GM18498 (cell line): ENCODE data around the gene BCL2L1.

Experiments
- ATAC-seq: cut with Tn5 transposase; IDR thresholded peaks from one replicate; pipeline ENCODE4 v1.9.1; 2021; ENCODE audit warnings: mild to moderate bottlenecking, moderate library complexity; ENCODE audit not compliant: unreplicated experiment

The BCL2L1 gene

DNA sequence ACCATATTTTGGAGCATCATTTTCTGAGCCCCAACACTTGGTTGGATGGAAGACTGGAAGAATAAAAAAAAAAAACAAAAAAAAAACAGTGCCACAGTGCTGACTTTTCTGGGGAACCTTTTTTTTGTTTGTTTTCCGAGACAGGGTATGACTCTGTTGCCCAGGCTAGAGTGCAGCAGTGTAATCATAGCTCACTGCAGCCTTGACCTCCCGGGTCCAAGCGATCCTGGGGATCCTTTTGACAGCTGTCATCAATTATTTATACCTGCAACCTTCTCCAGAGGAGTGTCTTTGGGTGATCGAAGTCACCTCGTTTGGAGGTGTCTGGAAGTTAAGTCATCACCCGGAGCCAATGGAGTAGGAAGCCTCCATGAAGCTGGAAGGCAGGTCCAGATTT lies 8.7 kb upstream of the BCL2L1 start:
- ATAC-seq = no peak

DNA sequence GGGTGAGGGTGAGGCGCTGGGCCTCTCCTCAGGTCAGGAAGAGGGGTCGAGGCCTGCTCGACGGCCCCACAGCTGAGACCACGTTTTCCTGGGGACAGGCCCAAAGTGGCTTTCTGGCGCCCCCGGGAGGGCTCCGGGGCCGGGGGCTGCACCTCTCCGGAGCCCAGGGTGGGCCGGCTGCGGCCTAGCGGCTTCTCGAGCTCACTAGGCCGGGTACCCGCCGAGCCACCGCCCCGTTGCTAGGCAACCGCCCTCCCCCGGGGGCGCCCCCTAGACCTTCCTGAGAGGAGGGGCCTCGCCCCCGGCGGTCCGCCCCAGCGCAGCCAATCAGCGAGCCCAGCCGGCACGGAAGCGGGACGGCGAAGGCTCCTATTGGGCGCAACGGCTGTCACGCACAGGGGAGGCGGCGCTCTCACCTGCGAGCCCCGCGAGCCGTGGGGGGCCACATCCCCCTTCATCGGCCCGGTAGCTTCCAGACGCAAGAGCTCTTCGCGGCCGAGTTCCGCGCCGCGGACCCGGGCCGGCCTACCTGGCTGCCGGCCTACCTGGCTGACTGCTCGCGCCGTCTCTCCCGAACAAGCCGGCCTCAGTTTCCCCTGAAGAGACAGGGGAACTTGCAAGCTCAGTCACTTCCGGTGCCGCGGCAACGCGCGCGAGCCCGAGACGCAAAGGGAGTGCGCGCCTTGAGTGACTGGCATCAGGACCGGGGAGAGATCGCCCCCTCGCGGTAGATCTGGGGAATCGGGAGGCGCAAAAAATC lies 831 bp upstream of the BCL2L1 start:
- ATAC-seq = peak; percentile 91

DNA sequence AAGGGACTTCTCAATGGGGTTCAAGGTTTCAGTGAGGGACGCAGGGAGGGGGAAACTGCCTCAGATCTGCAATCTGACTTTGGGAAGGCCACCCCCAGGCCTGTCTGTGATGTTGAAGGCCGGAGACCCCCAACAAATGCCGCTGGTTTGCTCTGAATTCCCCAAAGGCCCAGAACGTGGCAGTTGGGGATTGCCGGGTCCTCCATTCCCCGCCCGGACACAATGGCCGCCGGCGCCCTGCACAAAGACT lies 326 bp upstream of the BCL2L1 start:
- no peak for ATAC-seq

DNA sequence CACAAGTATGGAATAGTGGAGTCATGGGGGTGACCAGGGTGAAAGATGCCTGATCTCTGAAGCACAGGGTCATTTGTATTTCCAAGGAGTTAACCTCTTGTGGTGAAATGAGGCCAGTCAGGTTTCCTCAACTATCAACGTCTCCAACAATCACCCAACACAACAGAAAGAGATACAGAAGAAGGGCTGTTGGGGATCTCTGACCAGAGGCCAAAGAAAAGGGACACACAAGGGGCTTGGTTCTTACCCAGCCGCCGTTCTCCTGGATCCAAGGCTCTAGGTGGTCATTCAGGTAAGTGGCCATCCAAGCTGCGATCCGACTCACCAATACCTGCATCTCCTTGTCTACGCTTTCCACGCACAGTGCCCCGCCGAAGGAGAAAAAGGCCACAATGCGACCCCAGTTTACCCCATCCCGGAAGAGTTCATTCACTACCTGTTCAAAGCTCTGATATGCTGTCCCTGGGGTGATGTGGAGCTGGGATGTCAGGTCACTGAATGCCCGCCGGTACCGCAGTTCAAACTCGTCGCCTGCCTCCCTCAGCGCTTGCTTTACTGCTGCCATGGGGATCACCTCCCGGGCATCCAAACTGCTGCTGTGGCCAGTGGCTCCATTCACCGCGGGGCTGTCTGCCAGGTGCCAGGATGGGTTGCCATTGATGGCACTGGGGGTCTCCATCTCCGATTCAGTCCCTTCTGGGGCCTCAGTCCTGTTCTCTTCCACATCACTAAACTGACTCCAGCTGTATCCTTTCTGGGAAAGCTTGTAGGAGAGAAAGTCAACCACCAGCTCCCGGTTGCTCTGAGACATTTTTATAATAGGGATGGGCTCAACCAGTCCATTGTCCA lies 1.0 kb downstream of the BCL2L1 start:
- no peak for ATAC-seq

DNA sequence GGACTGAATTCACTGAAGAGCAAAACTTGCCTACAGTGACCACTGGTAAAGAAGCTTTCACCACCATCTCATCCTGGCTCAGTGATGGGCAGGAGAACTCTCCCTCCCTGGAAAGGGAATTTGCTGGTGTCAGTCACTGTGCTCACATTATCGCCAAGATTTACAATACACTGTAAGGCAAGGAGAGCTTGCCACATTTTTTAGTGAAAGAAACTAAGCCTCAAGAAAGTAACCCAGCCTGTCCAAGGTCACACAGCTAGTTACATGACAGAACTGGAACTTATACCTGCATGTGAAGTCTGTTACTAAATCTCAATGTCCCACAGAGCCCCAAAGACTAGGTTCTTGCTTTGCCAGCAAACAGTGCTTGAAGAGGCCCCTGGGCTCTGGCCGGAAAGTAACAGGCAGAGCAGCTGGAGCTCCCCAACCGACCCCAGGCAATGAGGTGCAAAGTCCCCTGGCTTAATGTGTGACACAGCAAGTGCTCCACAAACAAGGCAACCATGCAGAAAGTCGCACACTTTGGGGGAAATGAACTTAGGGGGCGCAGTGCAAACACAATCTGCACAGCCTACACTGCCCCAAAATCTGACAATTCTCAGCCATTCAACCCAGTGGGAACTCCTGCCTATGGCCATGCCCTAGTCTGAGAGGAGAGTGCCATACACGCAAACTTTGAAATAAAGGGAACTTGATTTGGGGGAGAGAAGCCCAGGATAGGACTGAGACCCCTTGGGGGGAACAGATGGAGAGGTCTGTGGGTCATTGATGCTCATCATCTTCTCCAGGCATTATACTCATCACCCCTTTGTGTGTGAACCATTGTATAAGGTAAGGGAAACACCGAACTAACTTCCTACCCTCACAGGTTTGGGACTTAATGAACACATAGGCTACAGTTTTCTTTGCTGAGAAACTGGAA lies 1.9 kb downstream of the BCL2L1 start:
- ATAC-seq = no peak

DNA sequence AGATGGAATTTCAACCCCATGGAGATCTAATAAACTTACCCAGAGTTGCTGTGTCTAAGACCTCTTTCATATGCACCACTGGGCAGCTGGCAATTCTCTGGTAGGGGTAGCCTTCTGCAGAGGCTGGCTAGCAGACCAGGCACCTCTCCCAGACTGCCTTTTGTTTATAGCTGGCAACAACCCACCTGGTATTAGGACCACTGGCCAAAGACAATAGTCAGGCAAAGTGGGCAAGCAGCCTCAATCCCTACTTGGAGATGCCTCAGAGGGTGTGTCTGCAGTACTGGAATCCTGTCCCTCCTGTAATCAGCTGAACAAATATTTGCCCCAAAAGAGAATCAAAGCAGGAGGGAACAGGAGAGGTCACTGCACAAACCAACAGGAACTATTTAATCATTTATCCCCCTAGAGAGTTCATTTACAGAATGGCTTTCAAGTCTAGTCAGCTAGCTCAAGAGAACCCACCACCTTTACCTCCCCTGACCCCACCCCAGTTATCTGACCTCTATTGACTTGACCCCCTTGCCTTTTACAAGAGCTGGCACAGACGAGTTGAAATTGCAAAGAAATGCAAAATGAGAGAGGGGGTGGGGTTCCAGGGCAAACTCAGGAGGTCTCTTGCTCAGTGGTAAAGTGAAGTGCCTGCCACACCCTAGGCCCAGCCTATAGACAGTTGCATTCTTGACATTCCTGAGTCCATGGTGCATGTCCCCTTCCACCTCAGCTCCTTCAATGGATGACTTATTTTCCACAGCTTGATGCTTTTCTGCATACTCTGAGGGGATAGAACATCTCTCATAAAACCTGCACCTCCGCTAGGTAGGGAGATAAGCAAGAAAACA lies 2.8 kb downstream of the BCL2L1 start:
- no peak for ATAC-seq

DNA sequence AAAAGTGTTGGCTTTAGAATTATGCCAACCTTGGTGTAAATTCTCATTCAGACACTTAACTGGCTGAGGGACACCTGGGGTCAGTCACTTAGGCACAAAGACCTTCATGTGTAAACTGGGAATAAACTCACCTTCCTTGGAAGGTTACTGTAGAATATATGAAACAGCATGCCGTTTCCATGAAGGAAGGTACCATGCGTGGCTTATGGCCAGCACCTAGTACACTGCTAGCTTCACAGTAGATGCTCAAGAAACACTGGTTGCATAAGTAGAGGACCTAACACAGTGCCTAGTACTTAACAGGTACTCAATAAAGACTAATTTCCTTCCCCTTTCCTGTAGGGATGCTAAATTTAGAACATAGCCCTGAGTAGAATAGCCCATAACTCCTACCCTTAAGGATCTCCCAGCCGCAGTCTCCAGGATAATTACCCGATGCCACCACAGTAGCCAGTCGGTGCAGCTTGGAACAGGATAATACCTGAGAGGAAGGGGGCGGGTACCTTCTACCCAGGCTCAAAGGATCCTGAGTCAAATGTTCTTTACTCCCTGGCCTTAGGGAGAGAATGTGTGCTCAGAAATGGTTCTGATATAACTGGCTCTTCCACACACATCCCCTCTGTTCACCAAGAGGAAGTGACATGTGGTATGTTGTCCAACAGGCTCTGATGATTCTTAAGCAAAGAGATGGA lies 3.6 kb downstream of the BCL2L1 start:
- no peak for ATAC-seq

DNA sequence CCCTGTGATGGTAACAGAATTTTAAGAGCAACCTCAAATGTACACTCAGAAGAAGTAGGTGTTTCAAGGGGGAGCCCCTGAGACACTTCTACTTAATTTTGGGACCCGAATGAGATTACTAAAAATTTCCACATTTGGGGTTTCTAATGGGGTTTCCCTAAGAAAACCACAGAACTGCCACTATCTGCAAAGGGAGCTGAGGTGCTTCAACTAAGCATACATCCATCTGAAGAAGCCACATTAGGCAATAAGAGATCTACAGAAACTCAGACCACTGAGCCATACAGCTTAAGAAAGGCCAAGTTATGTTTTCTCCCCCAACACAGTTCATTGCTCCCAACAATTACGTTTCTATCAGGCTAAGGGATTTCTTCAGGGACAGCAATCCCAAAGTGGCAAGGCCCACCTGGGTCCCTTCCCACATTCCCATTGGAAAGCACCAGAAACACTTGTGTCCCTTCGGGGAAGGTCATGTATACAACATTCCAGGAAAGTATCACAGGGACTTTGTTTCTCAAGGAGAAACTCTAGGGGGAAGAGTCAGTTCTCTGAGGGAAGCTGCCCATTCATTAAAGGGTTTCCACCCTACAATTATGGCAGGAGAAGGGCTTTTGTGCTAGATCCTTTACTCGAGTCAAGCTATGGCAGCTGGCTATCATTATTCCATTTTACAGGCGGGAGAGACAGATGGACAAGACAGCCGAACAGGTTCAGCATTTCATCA lies 5.0 kb downstream of the BCL2L1 start:
- ATAC-seq = peak; percentile 45

DNA sequence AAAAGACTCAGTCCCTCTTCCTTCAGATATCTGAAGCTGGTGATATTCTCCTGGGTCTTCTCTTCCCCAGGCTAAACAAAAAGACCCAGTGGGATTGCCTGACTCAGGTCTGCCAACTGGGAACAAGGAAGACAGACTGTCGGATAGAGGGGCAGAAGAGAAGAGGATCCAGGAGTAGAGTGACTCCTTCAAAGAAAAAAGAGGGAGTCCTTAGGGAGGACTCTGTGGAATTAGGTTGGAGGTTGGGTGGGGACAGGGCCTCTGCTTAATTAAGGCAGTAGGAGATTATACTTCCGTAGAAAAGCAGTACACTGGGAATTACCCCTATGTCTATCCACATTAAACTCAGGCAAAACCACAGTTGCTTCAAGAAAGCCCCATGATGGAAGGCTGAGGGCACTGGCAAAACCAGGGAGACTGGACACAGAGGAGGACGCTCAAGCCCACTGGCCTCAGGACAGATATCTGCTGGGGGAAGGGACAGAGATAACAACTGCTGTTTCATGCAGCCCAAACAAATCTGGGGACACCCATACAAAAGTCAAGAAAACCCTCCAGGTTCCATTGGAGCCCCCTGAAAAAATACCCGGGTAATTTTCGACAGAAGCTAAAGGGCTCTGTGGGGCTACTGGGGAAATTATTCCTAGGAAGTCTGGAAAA lies 5.7 kb downstream of the BCL2L1 start:
- peak; percentile 7 for ATAC-seq

DNA sequence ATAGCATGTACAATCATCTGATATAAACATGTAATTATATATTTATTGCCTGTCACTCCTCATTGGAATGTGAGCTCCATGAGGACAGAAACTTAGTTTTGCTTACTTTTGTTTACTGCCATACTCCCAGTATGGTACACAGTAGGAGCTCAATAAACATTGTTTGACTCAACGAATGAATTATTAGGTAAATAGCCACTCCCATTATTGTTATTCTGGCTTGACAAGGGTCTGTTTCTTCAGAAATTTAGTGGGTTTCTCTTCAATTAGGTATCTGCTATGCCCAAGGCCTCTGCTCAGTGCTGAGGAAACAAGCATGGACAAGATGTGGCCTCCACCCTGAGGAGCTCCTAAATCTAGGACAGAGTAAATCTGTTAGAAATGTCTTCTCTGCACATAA lies 6.3 kb downstream of the BCL2L1 start:
- ATAC-seq = no peak

DNA sequence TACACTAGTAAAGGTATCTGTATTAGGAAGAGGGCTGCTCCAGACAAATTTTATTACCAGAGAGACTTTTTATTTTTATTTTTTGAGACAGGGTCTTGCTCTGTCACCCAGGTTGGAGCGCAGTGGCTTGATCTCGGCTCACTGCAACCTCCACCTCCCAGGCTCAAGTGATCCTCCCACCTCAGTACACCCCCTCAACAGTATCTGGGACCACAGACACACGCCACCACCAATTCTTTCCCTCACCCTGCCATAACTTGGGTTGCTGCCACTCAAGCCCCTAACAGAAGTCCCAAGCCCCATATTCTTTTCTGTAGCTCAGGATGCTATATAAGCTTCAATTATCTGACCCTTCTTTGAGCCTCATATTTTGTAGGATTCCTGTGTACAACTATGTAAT lies 6.9 kb downstream of the BCL2L1 start:
- no peak for ATAC-seq

DNA sequence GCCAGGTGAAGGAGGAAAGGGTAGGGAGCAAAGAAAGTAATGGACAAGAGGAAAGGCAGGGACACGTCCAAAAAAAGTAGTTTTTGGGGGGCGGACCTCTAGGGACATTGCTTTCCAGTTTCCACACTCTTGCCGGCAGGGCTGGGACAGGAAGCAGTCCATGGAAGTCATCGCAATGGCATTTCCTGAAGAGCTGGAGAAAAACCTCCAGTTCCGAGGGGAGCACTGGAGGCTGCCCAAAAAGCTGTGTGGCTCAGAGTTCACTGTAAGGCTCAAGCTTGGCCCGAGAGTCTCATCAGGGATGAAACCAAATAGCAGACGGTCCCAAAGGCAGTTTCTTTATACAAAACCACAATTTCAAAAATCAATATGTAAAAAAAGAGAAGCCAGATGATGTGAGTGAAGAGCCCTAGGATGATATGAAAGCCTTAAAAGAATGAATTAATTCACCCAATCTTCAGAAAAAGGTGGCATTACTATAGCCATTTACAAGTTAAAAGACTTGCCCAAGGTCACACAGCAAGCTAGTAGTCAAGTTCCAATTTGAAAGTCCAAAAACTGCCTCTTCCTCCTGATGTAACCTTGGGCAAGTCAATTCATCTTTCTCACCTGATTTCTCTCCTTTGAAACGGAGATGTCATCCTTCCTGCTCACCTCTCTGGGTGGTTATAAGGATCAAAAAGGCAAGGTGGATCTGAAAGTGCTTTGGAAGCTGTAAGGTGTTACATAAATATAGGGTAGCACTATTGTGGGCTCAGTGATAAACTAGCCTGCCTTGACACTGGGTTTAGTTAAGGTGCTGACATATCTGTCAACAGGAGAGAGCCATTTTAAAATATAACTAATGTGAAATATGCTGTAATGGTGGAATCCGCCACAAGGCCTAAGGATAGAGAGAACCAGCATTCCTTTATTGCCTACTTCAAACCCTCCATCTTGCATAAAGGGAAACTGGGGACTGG lies 9.1 kb downstream of the BCL2L1 start:
- no peak for ATAC-seq

DNA sequence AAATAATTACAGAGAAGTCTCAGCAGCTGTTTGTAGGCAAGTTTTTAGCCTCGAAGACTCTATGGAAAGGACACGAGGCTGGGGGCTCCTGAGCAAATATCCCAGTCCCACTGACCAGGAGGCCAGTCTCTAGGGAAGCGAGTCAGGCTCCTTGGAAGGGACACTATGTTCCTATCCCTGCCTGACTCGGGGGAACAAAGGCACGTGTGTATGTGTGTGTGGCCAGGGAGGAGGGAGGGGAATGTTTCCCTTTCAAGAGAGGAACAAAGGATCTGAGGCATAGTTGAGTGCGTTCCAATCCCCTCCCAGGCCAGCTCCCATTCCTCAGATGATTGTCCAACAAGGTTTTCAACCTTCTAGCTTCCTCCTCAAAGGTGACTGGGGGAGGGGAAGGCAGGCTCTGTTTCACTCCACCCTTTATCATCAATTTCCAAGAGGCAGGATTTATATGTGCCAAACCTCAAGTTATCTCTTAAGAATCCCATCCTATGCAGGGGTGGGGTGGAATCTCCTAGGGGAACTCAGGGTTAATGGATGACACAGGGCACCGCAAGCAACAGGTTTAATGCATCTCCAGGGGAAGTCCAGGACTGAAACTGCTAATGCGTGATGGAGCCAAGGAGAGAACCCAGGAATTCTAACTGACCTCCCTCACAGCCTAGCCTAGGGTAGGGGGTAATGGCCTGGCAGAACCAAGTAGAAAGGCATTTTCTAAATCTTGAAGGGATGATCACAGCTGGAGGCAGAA lies 9.9 kb downstream of the BCL2L1 start:
- ATAC-seq = no peak

DNA sequence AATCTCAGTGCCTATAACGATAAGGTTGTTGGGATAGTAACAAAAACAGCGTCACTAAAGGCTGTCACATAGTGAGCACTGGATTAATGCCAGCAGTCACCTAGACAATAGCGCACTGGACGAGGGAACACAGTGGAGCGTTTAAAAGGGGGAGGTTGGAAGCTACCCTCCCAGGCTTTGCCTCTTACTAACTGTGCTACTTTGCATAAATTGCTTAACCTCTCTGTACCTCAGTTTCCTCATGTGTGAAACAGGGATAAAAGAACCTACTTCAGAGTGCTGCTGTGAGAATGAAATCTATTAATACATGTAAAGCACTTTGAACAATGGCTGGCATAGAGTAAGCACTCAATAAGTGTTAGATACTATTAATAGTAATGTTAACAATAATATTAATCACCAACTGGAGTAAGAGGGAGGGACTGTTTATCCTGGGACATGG lies 10.5 kb downstream of the BCL2L1 start:
- ATAC-seq = no peak

DNA sequence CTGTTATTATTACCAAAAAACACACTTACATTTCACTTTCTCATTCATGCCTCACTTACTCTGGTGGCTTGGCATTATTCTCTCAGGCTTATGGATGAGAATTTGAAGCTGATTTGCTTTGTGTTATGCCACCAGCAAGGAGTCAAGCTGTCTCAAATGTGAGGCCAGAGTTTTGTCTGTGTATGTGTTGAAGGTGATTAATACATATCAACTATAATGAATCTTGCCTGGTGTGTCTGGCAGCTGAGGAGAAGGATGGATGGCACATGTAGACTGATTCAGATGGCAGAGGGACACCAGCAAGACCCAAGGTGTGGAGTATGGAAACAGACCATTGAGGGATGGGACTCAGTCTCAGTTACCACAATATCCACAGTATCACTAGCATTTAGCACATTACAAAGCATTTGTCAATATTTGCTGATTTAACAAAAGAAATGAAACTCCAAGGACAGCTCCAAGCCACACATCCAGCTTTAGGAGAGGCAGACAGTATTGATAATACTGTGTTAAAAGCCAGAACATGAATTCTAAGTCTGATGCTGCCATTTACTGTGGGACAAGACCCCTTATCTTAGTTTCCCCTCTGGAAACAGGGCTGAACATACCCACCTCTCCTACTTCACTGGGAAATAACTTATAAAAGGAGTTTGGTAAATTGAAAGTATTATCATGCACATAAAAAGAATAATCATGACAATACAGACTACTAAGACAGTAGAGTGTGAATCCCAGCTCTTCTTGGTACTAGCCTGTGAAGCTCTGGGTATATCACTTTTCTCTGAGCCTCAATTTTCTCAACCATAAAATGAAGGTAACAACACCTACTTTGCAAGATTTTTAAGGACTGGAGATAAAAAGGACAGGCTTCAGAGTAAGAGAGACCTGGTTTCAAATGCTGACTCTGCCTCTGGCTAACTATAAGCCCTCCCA lies 11.2 kb downstream of the BCL2L1 start:
- ATAC-seq = no peak
